Neural progenitor cell (in vitro differentiated cells): ENCODE results near the gene GRIK3. TPM values are rescaled to one million over a fixed set of nuclear protein-coding genes. Genes with fewer than 3 reads are reported as not detected.

Experiments
- DNase-seq: peaks from one replicate; pipeline ENCODE4 v3.0.0-alpha.2; 2016; ENCODE audit warnings: low spot score
- H2AFZ ChIP-seq: fragments of 200-600 bp; sonication (generic); replicated peaks from 2 replicates; pipeline ENCODE4 v1.6.1; 2016; ENCODE audit warnings: antibody characterized with exemption
- H3F3A ChIP-seq: fragments of 200-600 bp; sonication (generic); 2 replicates; pipeline ENCODE4 v1.6.1; 2016; ENCODE audit warnings: antibody characterized with exemption, low read depth
- H3K27ac ChIP-seq: fragments of 200-600 bp; sonication (generic); 2 replicates; pipeline ENCODE4 v1.5.1; 2016; ENCODE audit warnings: mild to moderate bottlenecking
- H3K27me3 ChIP-seq: fragments of 200-600 bp; sonication (generic); 2 replicates; pipeline ENCODE4 v1.6.1; 2016; ENCODE audit warnings: mild to moderate bottlenecking, moderate library complexity
- H3K36me3 ChIP-seq: fragments of 200-600 bp; sonication (generic); 2 replicates; pipeline ENCODE4 v1.5.1; 2016
- H3K4me1 ChIP-seq: fragments of 200-600 bp; sonication (generic); 2 replicates; pipeline ENCODE4 v1.6.1; 2016; ENCODE audit warnings: mixed run types
- H3K4me2 ChIP-seq: fragments of 200-600 bp; sonication (generic); 2 replicates; pipeline ENCODE4 v1.6.1; 2016
- H3K4me3 ChIP-seq: fragments of 200-600 bp; sonication (generic); 2 replicates; pipeline ENCODE4 v1.5.1; 2016
- H3K79me2 ChIP-seq: fragments of 200-600 bp; sonication (generic); 2 replicates; pipeline ENCODE4 v1.6.1; 2016; ENCODE audit warnings: low read depth
- H3K9ac ChIP-seq: fragments of 200-600 bp; sonication (generic); 2 replicates; pipeline ENCODE4 v1.6.1; 2016
- H3K9me3 ChIP-seq: fragments of 200-600 bp; sonication (generic); 2 replicates; pipeline ENCODE4 v1.5.1; 2016; ENCODE audit warnings: low read depth
- H4K20me1 ChIP-seq: fragments of 200-600 bp; sonication (generic); 2 replicates; pipeline ENCODE4 v1.6.1; 2016; ENCODE audit warnings: low read depth
- H3K27ac Mint-ChIP-seq: 3 replicates; pipeline ENCODE4 v1.8.0; 2021; ENCODE audit warnings: mixed read lengths
- H3K27me3 Mint-ChIP-seq: 2 replicates; pipeline ENCODE4 v1.8.0; 2022; ENCODE audit warnings: low read depth, mild to moderate bottlenecking, inconsistent platforms, moderate library complexity, mixed read lengths; ENCODE audit not compliant: insufficient read depth
- H3K36me3 Mint-ChIP-seq: 3 replicates; pipeline ENCODE4 v1.8.0; 2021; ENCODE audit warnings: mixed read lengths
- H3K4me1 Mint-ChIP-seq: 3 replicates; pipeline ENCODE4 v1.8.0; 2021; ENCODE audit warnings: mixed read lengths
- H3K4me3 Mint-ChIP-seq: 3 replicates; pipeline ENCODE4 v1.8.0; 2021; ENCODE audit warnings: mild to moderate bottlenecking, moderate library complexity, mixed read lengths
- H3K9me3 Mint-ChIP-seq: 3 replicates; pipeline ENCODE4 v1.8.0; 2020; ENCODE audit warnings: mixed read lengths
- CTCF ChIP-seq: fragments of 200-600 bp; sonication (generic); IDR thresholded peaks from 2 replicates; pipeline ENCODE4 v1.5.1; 2017; ENCODE audit warnings: antibody characterized with exemption, mild to moderate bottlenecking
- EZH2 ChIP-seq: fragments of 200-600 bp; sonication (generic); IDR thresholded peaks from 2 replicates; pipeline ENCODE4 v1.6.1; 2017; ENCODE audit warnings: antibody characterized with exemption, mild to moderate bottlenecking, moderate library complexity
- EZH2phosphoT487 ChIP-seq: fragments of 200-600 bp; sonication (generic); IDR thresholded peaks from 2 replicates; pipeline ENCODE4 v1.6.1; 2017; ENCODE audit warnings: antibody characterized with exemption
- total RNA-seq: library from RNA; depleted of rRNA; stranded (reverse); fragments of >200 nt; gene quantifications from 2 replicates; pipeline ENCODE4 v1.2.3, GENCODE V29; 2015; ENCODE audit warnings: low replicate concordance

Gene GRIK3
- total RNA-seq, 1 donor from 2014 or later, result 1.7 TPM

GRCh38 chr1:36864823-36865601, 169.3 kb downstream of the GRIK3 start:
- no peaks in the 10 kb centered on the region for H3K79me2 ChIP-seq
- no peak overlapping the region for H3K4me2 ChIP-seq
- peaks cover 3% of the 10 kb centered on the region for H4K20me1 ChIP-seq
- no peaks in the 10 kb centered on the region for H3F3A ChIP-seq
- Mint-ChIP-seq H3K27me3 (peaks cover 5% of the 10 kb centered on the region), H3K4me3 (no peak overlapping the region), H3K4me1 (no peaks in the 10 kb centered on the region), H3K36me3 (no peaks in the 10 kb centered on the region), H3K9me3 (no peaks in the 10 kb centered on the region), H3K27ac (no peak overlapping the region)
- H3K27me3 ChIP-seq, result no peaks in the 10 kb centered on the region
- no peak overlapping the region for H3K27ac ChIP-seq
- H3K9ac ChIP-seq, result no peak overlapping the region
- no peak for TF ChIP-seq EZH2phosphoT487
- no peak for TF ChIP-seq CTCF
- no peak for TF ChIP-seq EZH2
- peaks cover 5% of the 10 kb centered on the region for H3K4me1 ChIP-seq
- H2AFZ ChIP-seq, result no peak overlapping the region
- no peaks in the 10 kb centered on the region for H3K36me3 ChIP-seq
- no peaks in the 10 kb centered on the region for H3K9me3 ChIP-seq
- H3K4me3 ChIP-seq, result no peak overlapping the region
- no peak for DNase-seq

DNA sequence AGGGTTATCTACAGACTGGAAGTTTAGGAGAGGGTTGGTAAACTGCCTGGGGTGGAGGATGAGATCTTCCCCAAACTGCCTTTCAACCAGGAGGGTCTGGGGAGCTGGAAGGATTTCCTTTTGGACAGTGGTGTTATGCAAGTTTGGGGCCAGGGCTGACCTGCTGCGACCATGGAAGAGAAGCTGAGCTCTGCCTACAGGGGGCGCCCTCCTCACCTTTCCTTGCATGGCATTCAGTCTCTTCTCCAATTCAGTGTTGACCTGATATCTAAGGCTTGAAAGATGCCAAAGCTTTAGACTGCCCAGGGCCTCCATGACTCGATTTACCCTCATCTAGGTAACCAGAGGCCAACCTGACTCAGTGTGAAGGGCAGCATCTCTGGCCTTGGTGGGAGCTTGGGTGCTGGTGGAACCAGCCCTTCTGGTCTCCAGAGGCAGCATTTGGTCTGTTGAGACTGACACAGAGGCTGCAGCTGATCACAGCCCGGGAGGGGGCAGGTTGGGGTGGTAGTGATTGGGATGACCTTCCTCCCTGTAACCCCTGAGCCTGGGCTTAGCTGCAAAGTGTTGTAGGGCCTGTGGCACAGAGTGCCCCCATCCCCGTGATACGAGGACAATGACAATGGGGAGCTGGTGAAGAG, 170.0 kb downstream of the GRIK3 start:
- peaks cover 5% of the 10 kb centered on the region for H3K27me3 Mint-ChIP-seq
- no peaks in the 10 kb centered on the region for H3K9me3 Mint-ChIP-seq
- H3K4me3 ChIP-seq, result no peak overlapping the region
- peak; percentile 68 for DNase-seq
- no peak overlapping the region for H3K27ac ChIP-seq
- no peak overlapping the region for H3K4me3 Mint-ChIP-seq
- H3K4me1 Mint-ChIP-seq, result peaks cover 4% of the 10 kb centered on the region
- no peak overlapping the region for H2AFZ ChIP-seq
- no peak overlapping the region for H3K9ac ChIP-seq
- no peaks in the 10 kb centered on the region for H3F3A ChIP-seq
- peaks cover 9% of the 10 kb centered on the region for H3K4me1 ChIP-seq
- no peaks in the 10 kb centered on the region for H3K36me3 Mint-ChIP-seq
- H3K27ac Mint-ChIP-seq, result no peak overlapping the region
- H3K79me2 ChIP-seq, result no peaks in the 10 kb centered on the region
- H3K36me3 ChIP-seq, result no peaks in the 10 kb centered on the region
- no peaks in the 10 kb centered on the region for H3K27me3 ChIP-seq
- H4K20me1 ChIP-seq, result peaks cover 3% of the 10 kb centered on the region
- TF ChIP-seq EZH2 (no peak), CTCF (peak; percentile 80), EZH2phosphoT487 (no peak)
- H3K9me3 ChIP-seq, result no peaks in the 10 kb centered on the region
- H3K4me2 ChIP-seq, result no peak overlapping the region

DNA sequence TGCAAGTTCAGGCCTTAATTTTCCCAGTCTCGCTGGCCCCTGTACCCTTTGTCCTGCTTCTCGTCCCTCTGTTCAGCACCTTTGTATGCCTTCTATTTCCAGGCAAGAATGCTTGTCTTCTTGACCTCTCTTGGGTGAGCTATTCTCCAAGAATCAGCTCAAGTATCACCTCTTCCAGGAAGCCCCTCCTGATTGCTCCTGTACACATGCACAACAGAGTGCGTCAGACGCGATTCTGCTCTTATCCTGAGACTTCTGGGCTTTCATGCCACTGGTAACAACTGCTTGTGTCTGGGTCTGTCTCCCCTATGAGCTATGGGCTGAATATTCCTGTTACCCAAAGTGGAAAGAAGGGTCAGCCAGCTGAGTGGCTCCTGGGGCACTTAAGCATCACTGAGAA, 170.8 kb downstream of the GRIK3 start:
- H3K9me3 ChIP-seq, result no peaks in the 10 kb centered on the region

DNA sequence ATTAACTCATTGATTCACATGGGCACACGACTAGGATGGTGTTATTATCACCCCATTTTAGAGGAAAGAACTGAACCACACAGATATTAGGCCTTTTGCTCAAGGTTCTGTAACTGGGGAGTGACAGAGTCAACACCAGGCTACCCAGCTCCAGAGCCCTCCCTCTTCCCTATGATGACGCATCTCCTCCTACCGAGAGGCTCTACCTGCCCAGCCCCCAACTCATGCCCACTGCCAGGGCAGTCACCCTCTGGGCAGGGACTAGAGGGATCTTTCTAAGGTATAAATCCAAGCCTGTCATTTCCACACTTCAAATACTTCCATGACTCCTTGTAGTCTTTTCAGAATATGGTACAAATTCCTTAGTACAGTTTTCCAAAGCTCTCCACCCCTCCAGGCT, 171.3 kb downstream of the GRIK3 start:
- Mint-ChIP-seq H3K36me3 (no peaks in the 10 kb centered on the region), H3K9me3 (no peaks in the 10 kb centered on the region), H3K27ac (no peak overlapping the region), H3K4me3 (no peak overlapping the region), H3K4me1 (peaks cover 6% of the 10 kb centered on the region), H3K27me3 (peaks cover 9% of the 10 kb centered on the region)
- H3K9me3 ChIP-seq, result no peaks in the 10 kb centered on the region
- DNase-seq, result no peak
- H3K9ac ChIP-seq, result no peak overlapping the region
- H3K4me1 ChIP-seq, result peaks cover 9% of the 10 kb centered on the region
- no peak overlapping the region for H3K4me3 ChIP-seq
- no peaks in the 10 kb centered on the region for H3K79me2 ChIP-seq
- no peak overlapping the region for H3K27ac ChIP-seq
- no peaks in the 10 kb centered on the region for H3F3A ChIP-seq
- H2AFZ ChIP-seq, result no peak overlapping the region
- H3K36me3 ChIP-seq, result no peaks in the 10 kb centered on the region
- H3K27me3 ChIP-seq, result no peaks in the 10 kb centered on the region
- peaks cover 3% of the 10 kb centered on the region for H4K20me1 ChIP-seq
- no peak for TF ChIP-seq CTCF
- TF ChIP-seq EZH2, result no peak
- no peak for TF ChIP-seq EZH2phosphoT487
- H3K4me2 ChIP-seq, result no peak overlapping the region

More for the DNA sequence above, 170.8 kb downstream of the GRIK3 start:
- peaks cover 3% of the 10 kb centered on the region for H4K20me1 ChIP-seq
- H3K4me3 Mint-ChIP-seq, result no peak overlapping the region
- H3K79me2 ChIP-seq, result no peaks in the 10 kb centered on the region
- no peaks in the 10 kb centered on the region for H3K36me3 ChIP-seq
- no peak overlapping the region for H3K27ac Mint-ChIP-seq
- H3K4me1 Mint-ChIP-seq, result peaks cover 4% of the 10 kb centered on the region
- no peaks in the 10 kb centered on the region for H3K9me3 Mint-ChIP-seq
- no peak overlapping the region for H3K9ac ChIP-seq
- no peak overlapping the region for H3K4me2 ChIP-seq
- DNase-seq, result no peak
- no peak for TF ChIP-seq EZH2phosphoT487
- H3K27ac ChIP-seq, result no peak overlapping the region
- peaks cover 5% of the 10 kb centered on the region for H3K27me3 Mint-ChIP-seq
- H3K4me1 ChIP-seq, result peaks cover 9% of the 10 kb centered on the region
- H2AFZ ChIP-seq, result no peak overlapping the region
- H3K27me3 ChIP-seq, result no peaks in the 10 kb centered on the region
- H3K36me3 Mint-ChIP-seq, result no peaks in the 10 kb centered on the region
- H3K4me3 ChIP-seq, result no peak overlapping the region
- H3F3A ChIP-seq, result no peaks in the 10 kb centered on the region
